Activated T-helper 9 cell treated with anti-CD3 and anti-CD28 coated beads, Interleukin-2, amount 50 U/mL, for 16 hours (primary cell): ENCODE measurements around the gene RABL2A.
"Not testable (repeated sequence)": the region's sequence is repeated elsewhere in the genome, so short reads cannot be mapped to it uniquely, and the experiment has no call there.

Source experiments
- DNase-seq: peaks from one replicate; pipeline ENCODE4 v3.0.0-alpha.2; 2020; ENCODE audit warnings: low read depth

Gene RABL2A

DNA sequence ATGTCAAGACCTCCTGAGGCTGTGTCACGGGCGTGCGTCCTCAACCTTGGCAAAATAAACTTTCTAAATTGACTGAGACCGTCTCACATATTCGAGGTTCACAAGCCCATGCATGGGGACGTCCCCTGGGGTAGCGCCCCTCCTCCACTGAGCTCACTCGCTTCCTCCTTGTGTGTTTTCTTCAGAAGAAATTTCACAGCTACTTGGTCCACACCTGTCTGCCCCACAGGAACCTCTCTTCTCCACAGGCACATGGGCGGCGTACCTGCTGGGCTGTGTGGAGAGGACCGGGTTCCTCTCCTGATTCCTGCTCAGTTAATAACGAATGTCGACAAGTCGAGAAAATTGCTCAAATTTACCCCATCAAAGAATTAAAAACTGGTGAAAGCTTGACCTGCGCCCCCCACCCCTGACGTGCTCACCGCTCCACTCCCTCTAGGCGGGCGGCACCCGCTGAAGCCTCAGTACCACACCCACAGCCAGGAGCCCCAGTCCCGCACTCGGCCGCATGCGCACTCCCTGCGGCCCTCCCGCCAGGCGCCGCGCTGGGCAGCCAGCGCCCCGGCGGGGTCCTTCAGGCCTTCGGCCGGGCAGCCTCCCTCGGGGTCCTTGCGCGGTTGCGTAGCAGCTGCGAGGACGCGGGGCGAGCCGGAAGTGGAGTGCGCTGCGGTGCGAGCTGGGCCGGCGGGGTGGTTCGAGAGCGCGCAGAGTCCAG lies at the start of gene RABL2A:
Gene RABL2A, plus strand, starts transcription at position 651 of the 715 bp plus-strand sequence. CDS start 1,341 bp downstream, outside the sequence.
- DNase-seq, result peak; percentile 74

DNA sequence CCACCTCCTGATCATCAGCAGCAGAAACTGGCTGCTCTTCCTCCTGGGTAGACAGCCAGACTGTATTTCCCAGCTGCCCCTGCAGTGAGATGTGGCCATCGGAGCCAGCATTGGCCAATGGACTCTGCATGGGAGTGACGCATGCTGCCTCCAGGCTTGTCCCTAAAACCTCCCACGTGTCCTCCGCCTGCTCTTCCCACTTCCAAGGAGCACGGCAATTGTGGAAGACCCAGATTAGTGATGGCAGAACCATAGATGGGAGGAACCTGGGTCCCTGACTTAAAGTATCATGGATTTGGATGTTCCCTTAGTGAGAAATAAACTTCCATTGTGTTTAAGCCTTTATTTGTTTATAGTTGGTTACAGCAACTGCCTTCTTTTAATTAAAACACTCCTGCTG lies 48.6 kb upstream of the RABL2A start:
- not testable (repeated sequence) for DNase-seq

DNA sequence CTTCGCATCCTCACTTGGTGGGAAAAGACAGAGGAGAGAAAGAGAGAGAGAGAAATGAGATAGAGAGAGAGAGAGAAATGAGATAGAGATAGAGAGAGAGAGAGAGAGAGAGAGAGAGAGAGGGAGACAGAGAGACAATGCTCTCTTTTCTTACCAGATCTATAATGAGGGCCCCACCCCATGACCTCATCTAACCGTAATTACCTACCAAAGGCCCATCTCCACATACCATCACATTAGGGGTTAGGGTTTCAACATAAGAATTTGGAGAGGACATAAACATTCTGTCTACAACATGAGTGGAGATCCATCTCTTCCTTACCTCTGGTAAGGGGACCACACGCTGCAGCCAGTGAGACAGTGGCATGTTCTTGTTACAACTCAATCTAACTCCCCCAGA lies 44.6 kb upstream of the RABL2A start:
- not testable (repeated sequence) for DNase-seq

DNA sequence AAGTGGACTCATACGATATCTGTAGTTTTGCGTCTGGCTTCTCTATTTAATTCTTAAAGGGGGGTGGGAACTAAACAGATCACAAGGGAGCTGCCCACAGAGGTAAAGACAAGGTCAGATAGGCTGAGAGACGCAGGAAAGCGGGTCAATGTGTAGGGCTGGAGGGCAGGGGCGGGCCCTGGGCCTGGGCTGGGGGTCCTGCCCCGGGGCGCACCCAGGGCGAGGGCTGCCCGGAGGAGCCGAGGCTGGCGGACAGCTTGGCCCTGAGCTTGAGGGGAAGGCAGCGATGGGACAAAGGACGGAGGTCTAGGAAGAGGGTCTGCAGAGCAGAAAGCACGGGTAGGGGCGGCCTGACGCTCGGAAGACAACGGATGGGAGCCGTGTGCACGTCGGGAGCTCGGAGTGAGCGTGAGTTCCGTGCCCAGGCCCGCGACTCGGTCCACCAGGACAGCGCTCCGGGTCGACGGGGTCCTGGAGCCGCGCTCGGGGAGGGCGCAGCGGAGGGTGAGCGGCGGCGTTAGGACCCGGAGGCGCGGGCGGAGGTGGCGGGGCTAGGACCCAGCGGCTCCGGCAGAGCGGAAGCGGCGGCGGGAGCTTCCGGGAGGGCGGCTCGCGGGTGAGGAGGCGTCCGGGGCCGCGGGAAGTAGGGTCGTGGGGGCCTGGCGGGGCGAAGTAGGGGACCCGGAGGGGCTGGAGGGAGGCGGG lies 43.4 kb upstream of the RABL2A start:
- DNase-seq, result peak; percentile 71

DNA sequence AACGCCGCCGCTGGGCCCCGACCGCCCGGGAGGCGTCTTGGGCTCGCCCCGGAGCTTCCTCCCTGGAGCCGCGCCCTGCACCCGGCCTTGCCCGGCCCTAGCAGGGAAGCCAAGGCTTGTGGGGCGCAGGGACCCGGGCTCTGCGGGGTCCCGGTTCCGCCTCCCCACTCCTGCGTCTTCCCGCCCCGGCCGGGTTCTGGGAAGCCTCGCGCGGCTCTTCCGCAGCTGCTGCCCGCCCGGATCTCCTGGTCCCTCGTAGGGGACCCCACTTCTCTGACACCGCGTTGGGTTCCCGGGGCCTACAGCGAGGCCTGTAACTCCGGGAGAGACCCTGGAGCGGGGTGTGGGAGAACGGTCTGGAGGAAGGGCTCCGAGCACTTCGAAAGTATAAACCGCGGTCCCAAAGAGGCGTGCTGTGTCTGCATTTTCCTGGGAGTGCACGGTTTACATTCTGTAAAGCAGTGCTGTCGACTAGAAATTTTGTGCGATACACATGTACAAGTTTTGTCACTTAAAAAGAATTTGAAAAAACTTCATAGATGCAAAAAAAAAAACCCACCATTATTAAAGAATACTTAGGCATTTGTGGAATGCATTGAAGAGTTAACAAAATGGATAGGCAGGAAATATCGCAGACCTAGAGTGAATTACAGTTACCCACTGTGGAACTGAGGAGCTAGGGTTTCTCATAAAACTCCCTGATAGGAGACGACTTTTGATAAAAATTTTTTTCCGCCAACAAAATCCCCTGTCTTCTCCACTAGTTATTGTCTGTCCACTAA lies 42.6 kb upstream of the RABL2A start:
- DNase-seq, result not testable (repeated sequence)

DNA sequence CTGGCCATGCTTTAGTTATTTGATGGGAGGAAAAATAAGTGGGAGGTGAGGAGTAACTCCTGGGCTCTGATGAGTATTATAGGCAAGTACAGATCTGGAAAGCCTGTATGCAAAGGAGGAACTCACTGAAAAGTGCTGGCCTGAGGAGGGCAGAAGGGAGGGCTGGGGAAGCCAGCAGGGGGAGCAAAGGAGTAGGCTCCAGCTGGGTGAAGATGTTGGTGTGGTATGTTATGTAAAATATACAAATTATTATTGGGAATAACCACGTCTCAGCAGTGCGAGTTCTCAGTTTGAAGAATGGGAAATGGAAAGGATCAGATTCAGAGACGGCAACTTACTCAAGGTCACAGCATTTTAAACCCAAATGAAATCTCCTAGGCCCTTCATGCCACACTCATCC lies 39.9 kb upstream of the RABL2A start:
- DNase-seq, result peak; percentile 32

DNA sequence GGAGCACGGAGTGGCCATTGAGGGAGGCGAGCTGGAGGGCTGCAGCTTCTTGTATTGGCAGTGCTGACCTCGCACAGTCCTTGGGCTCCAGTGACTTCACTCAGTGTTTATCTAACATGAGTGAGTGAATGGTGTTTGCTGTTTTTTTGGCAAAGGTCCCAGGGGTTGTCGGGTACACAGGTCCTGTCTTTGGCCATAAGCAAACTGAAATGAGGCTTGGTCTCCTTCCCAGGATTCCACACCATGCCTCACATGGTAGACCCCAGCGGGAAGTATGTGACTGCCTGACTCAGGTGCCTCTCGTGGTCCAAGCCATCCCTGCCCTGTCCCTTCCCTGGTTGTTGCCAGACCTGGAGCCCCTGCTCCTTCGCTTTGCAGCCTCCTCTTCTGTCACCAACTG lies 37.5 kb upstream of the RABL2A start:
- DNase-seq, result not testable (repeated sequence)

DNA sequence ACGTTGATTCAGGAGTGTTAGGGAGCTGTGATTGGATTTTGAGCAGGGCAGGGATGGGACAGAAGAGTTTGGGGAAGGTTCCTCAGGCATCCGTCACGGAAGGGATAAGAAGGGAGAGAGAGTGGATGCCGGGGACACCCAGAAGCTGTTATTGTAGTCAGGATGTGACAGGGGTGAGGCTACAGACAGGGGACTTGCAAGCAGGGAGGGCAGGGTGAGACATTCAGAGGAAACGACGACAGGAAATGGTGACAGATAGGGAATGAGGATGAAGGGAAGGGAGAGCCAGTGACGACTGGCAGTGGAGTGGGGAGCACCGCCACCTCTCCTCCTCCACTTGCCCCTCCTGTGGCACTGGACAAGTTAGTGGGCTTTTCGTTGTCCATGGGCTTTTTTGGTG lies 35.1 kb upstream of the RABL2A start:
- not testable (repeated sequence) for DNase-seq

DNA sequence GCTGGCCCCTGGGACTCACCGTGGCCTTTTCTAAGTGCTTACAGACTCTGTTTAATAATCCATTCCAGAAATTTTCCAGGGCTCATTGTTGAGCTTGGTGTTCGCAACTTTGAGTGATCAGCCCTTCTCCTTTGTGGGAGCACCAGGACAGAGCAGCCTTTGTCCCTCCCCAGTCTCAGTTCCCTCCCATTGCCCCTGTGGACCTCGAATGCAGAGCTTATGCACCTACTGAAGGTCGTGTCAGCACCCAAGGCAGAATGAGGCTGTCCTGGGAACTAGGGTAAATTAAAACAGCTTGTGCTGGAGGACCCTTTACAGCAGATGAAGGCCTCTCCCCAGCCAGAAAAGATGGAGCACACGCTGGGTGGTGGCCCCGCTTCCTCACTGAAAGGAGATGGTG lies 33.8 kb upstream of the RABL2A start:
- DNase-seq, result not testable (repeated sequence)

DNA sequence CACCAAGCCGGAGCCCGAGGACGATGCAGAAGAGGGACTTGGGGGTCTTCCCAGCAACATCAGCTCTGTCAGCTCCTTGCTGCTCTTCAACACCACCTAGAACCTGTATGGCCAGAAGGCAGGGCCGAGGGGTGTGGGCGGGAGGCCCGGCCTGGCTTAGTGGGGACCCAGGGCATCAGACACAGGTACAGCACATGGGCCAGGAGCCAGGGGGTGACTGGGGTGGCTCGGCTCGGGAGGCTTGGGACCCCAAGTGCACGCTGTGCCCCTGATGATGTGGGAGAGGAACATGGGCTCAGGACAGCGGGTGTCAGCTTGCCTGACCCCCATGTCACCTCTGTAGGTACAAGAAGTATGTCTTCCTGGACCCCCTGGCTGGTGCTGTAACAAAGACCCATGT lies 31.3 kb upstream of the RABL2A start:
- not testable (repeated sequence) for DNase-seq

DNA sequence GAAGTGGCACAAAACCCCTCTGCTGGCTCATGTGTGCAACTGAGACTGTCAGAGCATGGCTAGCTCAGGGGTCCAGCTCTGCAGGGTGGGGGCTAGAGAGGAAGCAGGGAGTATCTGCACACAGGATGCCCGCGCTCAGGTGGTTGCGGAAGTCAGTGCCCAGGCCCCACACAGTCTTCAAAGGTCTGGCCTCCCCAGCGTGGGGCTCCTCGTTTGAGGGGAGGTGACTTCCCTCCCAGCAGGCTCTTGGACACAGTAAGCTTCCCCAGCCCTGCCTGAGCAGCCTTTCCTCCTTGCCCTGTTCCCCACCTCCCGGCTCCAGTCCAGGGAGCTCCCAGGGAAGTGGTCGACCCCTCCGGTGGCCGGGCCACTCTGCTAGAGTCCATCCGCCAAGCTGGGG lies 29.9 kb upstream of the RABL2A start:
- DNase-seq, result not testable (repeated sequence)

DNA sequence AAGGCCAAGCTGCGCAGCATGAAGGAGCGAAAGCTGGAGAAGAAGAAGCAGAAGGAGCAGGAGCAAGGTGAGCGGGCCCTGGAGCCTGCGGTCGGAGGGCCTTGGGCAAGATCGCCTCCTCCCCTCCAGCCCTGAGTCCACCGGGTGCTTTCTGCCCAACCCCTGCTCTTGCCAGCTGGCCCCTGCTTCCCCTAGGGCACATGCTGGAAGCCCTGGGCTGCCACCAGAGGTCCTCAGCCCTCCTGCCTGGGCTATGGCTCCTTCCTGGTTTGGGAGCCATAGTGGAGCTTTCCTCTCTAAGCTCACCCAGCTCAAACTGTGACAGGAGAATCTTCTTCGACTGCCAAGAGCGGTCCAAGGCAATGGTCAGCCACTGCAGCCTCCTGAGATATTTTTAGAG lies 29.5 kb upstream of the RABL2A start:
- not testable (repeated sequence) for DNase-seq

DNA sequence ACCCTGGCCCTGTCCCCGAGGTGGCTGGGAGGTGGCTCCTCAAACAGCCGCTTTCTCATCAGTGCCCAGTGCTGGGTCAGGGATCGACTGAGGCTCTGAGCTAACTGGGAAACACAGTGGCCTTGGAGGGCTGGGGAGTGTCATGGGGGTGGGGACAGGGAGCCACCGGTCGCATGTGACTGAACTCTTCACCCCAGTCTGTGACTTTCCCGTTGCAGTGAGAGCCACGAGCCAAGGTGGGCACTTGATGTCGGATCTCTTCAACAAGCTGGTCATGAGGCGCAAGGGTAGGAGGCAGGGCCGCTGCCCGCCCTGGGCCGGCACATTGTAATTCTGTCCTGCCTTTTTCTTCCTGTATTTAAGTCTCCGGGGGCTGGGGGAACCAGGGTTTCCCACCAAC lies 28.9 kb upstream of the RABL2A start:
- not testable (repeated sequence) for DNase-seq

DNA sequence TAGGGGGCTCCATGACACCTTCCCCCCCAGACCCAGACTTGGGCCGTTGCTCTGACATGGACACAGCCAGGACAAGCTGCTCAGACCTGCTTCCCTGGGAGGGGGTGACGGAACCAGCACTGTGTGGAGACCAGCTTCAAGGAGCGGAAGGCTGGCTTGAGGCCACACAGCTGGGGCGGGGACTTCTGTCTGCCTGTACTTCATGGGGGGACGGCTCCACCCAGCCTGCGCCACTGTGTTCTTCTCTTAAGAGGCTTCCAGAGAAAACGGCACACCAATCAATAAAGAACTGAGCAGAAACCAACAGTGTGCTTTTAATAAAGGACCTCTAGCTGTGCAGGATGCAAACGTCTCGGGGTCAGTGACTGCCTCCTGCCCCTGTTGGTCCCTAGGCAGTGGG lies 28.3 kb upstream of the RABL2A start:
- DNase-seq, result not testable (repeated sequence)

DNA sequence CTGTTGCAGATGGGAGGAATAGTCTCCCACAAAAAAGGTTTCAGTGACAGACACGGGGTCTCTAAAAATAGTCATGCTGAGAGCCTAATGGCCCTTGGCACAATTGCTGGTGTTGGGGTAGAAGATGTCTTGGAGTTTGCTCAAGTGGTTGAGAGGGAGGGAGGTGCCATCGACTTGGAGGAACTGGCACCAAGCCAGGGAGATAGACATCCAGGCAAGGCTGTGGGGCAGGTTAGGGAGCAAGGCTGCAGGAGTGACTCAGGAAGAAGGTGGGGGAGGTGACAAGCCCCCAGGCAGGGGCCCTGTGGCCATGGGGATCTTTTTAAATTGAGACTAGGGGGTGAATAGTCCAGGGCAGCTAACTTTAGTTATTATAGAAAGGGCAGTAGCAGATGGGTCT lies 27.9 kb upstream of the RABL2A start:
- not testable (repeated sequence) for DNase-seq

DNA sequence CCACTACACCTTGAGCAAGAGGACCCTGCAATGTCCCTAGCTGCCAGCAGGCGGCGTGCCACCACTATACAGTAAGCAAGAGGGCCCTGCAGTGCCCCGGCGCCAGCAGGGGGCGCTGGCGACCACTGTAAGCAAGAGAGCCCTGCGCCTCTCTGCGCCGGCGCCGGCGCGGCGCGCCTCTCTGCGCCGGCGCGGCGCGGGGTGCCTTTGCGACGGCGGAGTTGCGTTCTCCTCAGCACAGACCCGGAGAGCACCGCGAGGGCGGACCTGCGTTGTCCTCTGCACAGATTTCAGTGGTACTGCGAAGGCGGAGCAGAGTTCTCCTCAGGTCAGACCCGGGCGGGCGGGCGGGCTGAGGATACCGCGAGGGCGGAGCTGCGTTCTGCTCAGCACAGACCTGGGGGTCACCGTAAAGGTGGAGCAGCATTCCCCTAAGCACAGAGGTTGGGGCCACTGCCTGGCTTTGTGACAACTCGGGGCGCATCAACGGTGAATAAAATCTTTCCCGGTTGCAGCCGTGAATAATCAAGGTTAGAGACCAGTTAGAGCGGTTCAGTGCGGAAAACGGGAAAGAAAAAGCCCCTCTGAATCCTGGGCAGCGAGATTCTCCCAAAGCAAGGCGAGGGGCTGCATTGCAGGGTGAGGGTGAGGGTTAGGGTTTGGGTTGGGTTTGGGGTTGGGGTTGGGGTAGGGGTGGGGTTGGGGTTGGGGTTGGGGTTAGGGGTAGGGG lies 24.9 kb upstream of the RABL2A start:
- DNase-seq, result peak; percentile 27

DNA sequence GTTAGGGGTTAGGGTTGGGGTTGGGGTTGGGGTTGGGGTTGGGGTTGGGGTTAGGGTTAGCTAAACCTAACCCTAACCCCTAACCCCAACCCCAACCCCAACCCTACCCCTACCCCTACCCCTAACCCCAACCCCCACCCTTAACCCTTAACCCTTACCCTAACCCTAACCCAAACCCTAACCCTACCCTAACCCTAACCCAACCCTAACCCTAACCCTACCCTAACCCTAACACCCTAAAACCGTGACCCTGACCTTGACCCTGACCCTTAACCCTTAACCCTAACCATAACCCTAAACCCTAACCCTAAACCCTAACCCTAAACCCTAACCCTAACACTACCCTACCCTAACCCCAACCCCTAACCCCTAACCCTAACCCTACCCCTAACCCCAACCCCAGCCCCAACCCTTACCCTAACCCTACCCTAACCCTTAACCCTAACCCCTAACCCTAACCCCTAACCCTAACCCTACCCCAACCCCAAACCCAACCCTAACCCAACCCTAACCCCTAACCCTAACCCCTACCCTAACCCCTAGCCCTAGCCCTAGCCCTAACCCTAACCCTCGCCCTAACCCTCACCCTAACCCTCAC lies 24.1 kb upstream of the RABL2A start:
- no peak for DNase-seq

DNA sequence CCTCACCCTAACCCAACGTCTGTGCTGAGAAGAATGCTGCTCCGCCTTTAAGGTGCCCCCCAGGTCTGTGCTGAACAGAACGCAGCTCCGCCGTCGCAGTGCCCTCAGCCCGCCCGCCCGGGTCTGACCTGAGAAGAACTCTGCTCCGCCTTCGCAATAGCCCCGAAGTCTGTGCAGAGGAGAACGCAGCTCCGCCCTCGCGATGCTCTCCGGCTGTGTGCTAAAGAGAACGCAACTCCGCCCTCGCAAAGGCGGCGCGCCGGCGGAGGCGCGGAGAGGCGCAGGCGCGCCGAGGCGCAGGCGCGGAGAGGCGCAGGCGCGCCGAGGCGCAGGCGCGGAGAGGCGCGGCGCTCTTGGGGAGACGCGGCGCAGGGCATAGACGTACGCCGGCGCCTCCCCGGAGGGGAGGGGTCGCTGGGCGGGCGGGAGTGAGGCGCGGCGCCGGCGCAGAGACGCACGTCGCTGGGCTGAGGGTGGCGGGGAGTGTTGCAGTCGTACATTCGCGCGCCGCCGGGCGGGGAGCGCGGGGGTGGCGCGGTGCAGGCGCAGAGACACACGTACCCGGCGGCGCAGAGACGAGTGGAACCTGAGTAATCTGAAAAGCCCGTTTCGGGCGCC lies 23.5 kb upstream of the RABL2A start:
- peak; percentile 80 for DNase-seq

DNA sequence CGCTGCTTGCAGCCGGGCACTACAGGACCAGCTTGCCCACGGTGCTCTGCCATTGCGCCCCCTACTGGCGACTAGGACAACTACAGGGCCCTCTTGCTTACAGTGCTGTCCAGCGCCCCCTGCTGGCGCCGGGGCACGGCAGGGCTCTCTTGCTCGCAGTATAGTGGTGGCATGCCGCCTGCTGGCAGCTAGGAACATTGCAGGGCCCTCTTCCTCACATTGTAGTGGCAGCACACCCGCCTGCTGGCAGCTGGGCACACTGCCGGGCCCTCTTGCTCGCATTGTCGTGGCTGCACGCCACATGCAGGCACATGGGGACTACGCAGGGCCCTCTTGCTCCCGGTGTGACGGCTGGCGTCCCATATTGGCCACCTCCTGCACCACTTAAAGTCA lies 23.0 kb upstream of the RABL2A start:
- peak; percentile 85 for DNase-seq

DNA sequence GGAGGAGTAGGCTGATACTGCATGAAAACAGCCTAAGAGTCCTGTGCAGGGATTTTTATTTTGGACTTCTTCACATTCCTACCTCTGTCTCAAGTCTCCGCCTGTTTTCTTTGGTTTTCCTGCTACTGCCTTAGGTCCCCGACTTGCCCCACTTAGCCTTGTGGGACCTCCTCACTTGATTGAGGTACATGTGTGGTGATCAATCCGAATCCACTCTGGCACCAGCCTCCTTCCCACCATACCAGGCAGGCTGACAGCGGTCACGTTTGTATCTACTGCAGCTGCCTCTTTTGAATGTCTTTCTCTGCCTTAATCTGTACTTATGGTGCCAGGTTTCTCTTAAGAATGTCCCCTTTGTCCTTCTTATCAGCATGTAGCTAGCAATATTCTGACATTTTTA lies 22.4 kb upstream of the RABL2A start:
- not testable (repeated sequence) for DNase-seq

DNA sequence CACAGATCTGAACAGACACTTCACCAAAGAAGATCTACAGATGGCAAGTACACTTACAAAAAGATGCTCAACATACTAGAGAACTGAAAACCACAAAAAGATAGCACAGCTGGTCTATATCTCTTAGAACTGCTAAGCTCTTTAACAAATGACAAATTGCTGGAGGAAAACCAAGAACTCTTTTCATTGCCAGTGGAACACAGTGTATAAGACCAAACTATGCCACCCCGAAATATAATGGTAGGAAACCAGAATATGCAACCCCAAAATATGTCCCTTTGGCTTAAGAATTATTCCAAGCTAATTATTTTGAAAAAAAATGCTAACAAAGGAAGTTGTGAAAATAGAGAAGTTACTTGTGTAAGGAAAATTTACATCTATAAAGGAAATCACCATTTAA lies 21.0 kb upstream of the RABL2A start:
- not testable (repeated sequence) for DNase-seq
